GM12878 (cell line): ENCODE results near the gene PEX5. TPM values are rescaled to one million over a fixed set of nuclear protein-coding genes. Genes with fewer than 3 reads are reported as not detected.

Source experiments
- ATAC-seq: fragments of 200-7000 bp; cut with Tn5 transposase; 3 replicates; pipeline ENCODE4 v1.9.1; 2020; ENCODE audit warnings: mild to moderate bottlenecking, moderate library complexity
- BruUV-seq: library from RNA; stranded (reverse); fragments of 400-500 nt; replicated peaks from 2 replicates; lab custom pipeline; 2021; lab: Mats Ljungman, UMichigan
- CTCF ChIA-PET: fragments of 300-600 bp; sonication (Branson Sonifier 250); formaldehyde crosslinking; extraction: SDS; loops from one replicate; lab custom pipeline; 2021; ENCODE audit warnings: inconsistent platforms; lab: Yijun Ruan, JAX
- POLR2A ChIA-PET: fragments of 350-600 bp; formaldehyde crosslinking; extraction: SDS; loops from one replicate; lab custom pipeline; 2021; ENCODE audit warnings: inconsistent platforms; lab: Charles Lee
- RAD21 ChIA-PET: fragments of 300-600 bp; sonication (Branson Sonifier 250); formaldehyde crosslinking; loops from one replicate; lab custom pipeline; 2023; ENCODE audit warnings: antibody characterized with exemption; ENCODE audit not compliant: unreplicated experiment; lab: Charles Lee
- SMC1A ChIA-PET: fragments of 300-600 bp; sonication (Branson Sonifier 250); formaldehyde crosslinking; loops from one replicate; lab custom pipeline; 2023; ENCODE audit not compliant: unreplicated experiment, uncharacterized antibody; lab: Charles Lee
- DNase-seq: peaks from one replicate; pipeline ENCODE4 v3.0.0-alpha.2; 2011; ENCODE audit warnings: low read depth, low spot score
- FAIRE-seq: peaks from 3 replicates; lab custom pipeline; 2011; peaks lifted over from hg19 to GRCh38; lab: Jason Lieb, UNC
- H2AFZ ChIP-seq: 2 replicates; pipeline ENCODE4 v1.6.0; 2011; ENCODE audit warnings: low read depth, low read length, control low read depth; ENCODE audit not compliant: control insufficient read depth
- H3K27ac ChIP-seq: 2 replicates; pipeline ENCODE4 v1.5.1; 2011; ENCODE audit warnings: control low read depth; ENCODE audit not compliant: control insufficient read depth, insufficient read depth
- H3K27me3 ChIP-seq, 2 experiments: replicated peaks in 1 of 2; 2 replicates each; pipeline versions ENCODE4 v1.6.0 to v1.6.1; 2011; ENCODE audit warnings: low read length in 1 of 2; ENCODE audit not compliant: control insufficient read depth in 2 of 2, insufficient read depth in 2 of 2
- H3K36me3 ChIP-seq, 2 experiments: 2 replicates each; pipeline ENCODE4 v1.5.1; 2011; ENCODE audit warnings: low read length in 1 of 2; ENCODE audit not compliant: control insufficient read depth in 2 of 2, insufficient read depth in 2 of 2
- H3K4me1 ChIP-seq: 2 replicates; pipeline ENCODE4 v1.6.1; 2011; ENCODE audit warnings: mild to moderate bottlenecking, low read length, moderate library complexity, mixed read lengths; ENCODE audit not compliant: control insufficient read depth, insufficient read depth
- H3K4me2 ChIP-seq: 2 replicates; pipeline ENCODE4 v1.6.0; 2011; ENCODE audit warnings: control low read depth; ENCODE audit not compliant: control insufficient read depth, insufficient read depth
- H3K4me3 ChIP-seq: fragments of 200-600 bp; sonication (generic); 2 replicates; pipeline ENCODE4 v1.5.1; 2016
- H3K79me2 ChIP-seq: 2 replicates; pipeline ENCODE4 v1.6.0; 2011; ENCODE audit warnings: low read length; ENCODE audit not compliant: control insufficient read depth, insufficient read depth
- H3K9ac ChIP-seq: 2 replicates; pipeline ENCODE4 v1.8.0; 2011; ENCODE audit warnings: low read length, control low read depth, mixed read lengths; ENCODE audit not compliant: control insufficient read depth, insufficient read depth
- H3K9me3 ChIP-seq: replicated peaks from 3 replicates; pipeline ENCODE4 v1.5.1; 2011; ENCODE audit warnings: mild to moderate bottlenecking, low read length; ENCODE audit not compliant: control insufficient read depth, insufficient read depth
- H4K20me1 ChIP-seq: 2 replicates; pipeline ENCODE4 v1.6.0; 2011; ENCODE audit not compliant: control insufficient read depth, insufficient read depth
- CTCF ChIP-seq, 3 experiments: IDR thresholded peaks in 2 of 3; conservative IDR thresholded peaks in 1 of 3; 2 replicates each; pipeline ENCODE4 v1.5.1; 2011; ENCODE audit warnings: low read depth in 3 of 3, low read length in 3 of 3, mild to moderate bottlenecking in 3 of 3, control low read depth in 2 of 3, moderate library complexity in 2 of 3, inconsistent platforms in 1 of 3, mixed read lengths in 1 of 3; ENCODE audit not compliant: control insufficient read depth in 2 of 3, insufficient read depth in 1 of 3; ENCODE audit errors: extremely low read depth in 1 of 3
- CUX1 ChIP-seq: IDR thresholded peaks from 2 replicates; pipeline ENCODE4 v1.6.1; 2012; ENCODE audit warnings: improper control_type of control experiment, low read depth, low read length; ENCODE audit not compliant: insufficient replicate concordance
- ESRRA ChIP-seq: IDR thresholded peaks from 2 replicates; pipeline ENCODE4 v1.6.1; 2012; ENCODE audit warnings: mild to moderate bottlenecking, low read length, improper control_type of control experiment
- FOS ChIP-seq: IDR thresholded peaks from 3 replicates; pipeline ENCODE4 v1.6.1; 2011; ENCODE audit warnings: borderline replicate concordance; ENCODE audit not compliant: insufficient read length; ENCODE audit errors: extremely low read depth
- MLLT1 ChIP-seq: fragments of 450-650 bp; IDR thresholded peaks from 2 replicates; pipeline ENCODE4 v1.6.1; 2016; ENCODE audit warnings: mild to moderate bottlenecking
- NR2C2 ChIP-seq: IDR thresholded peaks from 2 replicates; pipeline ENCODE4 v1.6.1; 2011; ENCODE audit warnings: borderline replicate concordance, low read depth; ENCODE audit not compliant: control insufficient read depth, insufficient read length
- PBX3 ChIP-seq: IDR thresholded peaks from 2 replicates; pipeline ENCODE4 v1.6.1; 2011; ENCODE audit warnings: mild to moderate bottlenecking, low read depth, low read length, moderate library complexity; ENCODE audit not compliant: insufficient replicate concordance
- SMC3 ChIP-seq: IDR thresholded peaks from 2 replicates; pipeline ENCODE4 v1.6.1; 2011; ENCODE audit warnings: low read length, improper control_type of control experiment, borderline replicate concordance
- SUPT20H ChIP-seq: IDR thresholded peaks from 2 replicates; pipeline ENCODE4 v1.6.1; 2011; ENCODE audit warnings: low read depth, mild to moderate bottlenecking, low read length, moderate library complexity, borderline replicate concordance; ENCODE audit not compliant: control insufficient read depth
- WGBS: methylation state at CpG from one replicate; pipeline ENCODE4 v1.1.6; 2016; ENCODE audit warnings: low lambda C conversion rate; ENCODE audit not compliant: insufficient replicate concordance, insufficient coverage; ENCODE audit errors: missing lambda C conversion rate; 5-methylcytosine and 5-hydroxymethylcytosine counted together
- in situ Hi-C: fragments of 300-500 bp; cut with MboI; formaldehyde crosslinking; loops from 9 replicates; pipeline ENCODE4 v1.14.3; 2018; ENCODE audit warnings: mixed read lengths
- intact Hi-C: fragments of 100-400 bp; cut with micrococcal nuclease; formaldehyde crosslinking; loops from one replicate; pipeline ENCODE4 v1.14.2; 2022; ENCODE audit not compliant: unreplicated experiment
- polyA plus RNA-seq, 11 experiments: library from polyadenylated mRNA; depleted of rRNA in 4 of 11; unstranded in 6 of 11; stranded (reverse) in 5 of 11; fragments of >200 nt; fragmentation: Nextera tagmentation in 4 of 11; fragmentation: Illumina TruSeq in 1 of 11; extraction: Ambion mirVana in 4 of 11; extraction: Trizol in 1 of 11; gene quantifications; 1 replicate in 1 of 11; 2 replicates in 10 of 11; pipeline versions ENCODE4 v1.2.1 to v1.2.3, GENCODE V29; 2011 to 2016; ENCODE audit warnings: inconsistent platforms in 2 of 11, missing spikeins in 2 of 11, low read depth in 1 of 11
- total RNA-seq, 4 experiments: library from RNA; depleted of rRNA in 3 of 4; stranded (reverse); fragments of >200 nt in 3 of 4; fragmentation: Illumina TruSeq in 1 of 4; extraction: Trizol in 1 of 4; gene quantifications; 2 replicates each; pipeline versions ENCODE4 v1.2.1 to v1.2.3, GENCODE V29; 2013 to 2021

The PEX5 gene
- total and polyA plus RNA-seq, 10 of the 15 experiments (the other 5 are each of a cell fraction or from before 2014, with no cell fraction given), result 1.3 to 31.9 (median 13.1) TPM

- H3K27ac ChIP-seq, result no peak overlapping the region
- POLR2A ChIA-PET, result interaction anchor here (0.6 kb wide), 1 partner anchor 11 kb away, joined by 3 read pairs; no protein-coding TSS in a partner anchor
- peaks cover 0 to 15% of the 10 kb centered on the region in 2 experiments for H3K36me3 ChIP-seq
- H3K4me2 ChIP-seq, result no peak overlapping the region
- H3K9me3 ChIP-seq, result no peaks in the 10 kb centered on the region; the same call in 2 of the 3 replicates
- RAD21 ChIA-PET, result no interaction called here
- FAIRE-seq (no peak), ATAC-seq (peak; percentile 95), DNase-seq (no peak)
- no peaks in the 10 kb centered on the region for H3K27me3 ChIP-seq
- no peak overlapping the region for H3K4me3 ChIP-seq
- H2AFZ ChIP-seq, result no peak overlapping the region
- CTCF ChIA-PET, result interaction anchor here (0.6 to 6.1 kb wide), 10 partner anchors 11 to 324 kb away, joined by 3 to 44 read pairs (median 3); no protein-coding TSS in a partner anchor
- WGBS, result 76% methylated on average over 3 of the region's 5 CpGs
- no TSS peak for BruUV-seq
- H3K4me1 ChIP-seq, result no peaks in the 10 kb centered on the region
- no peak overlapping the region for H3K9ac ChIP-seq
- SMC1A ChIA-PET, result interaction anchor here (0.6 kb wide), 1 partner anchor 44 kb away, joined by 3 read pairs; no protein-coding TSS in a partner anchor
- no peaks in the 10 kb centered on the region; the same call in 1 of the 2 replicates for H4K20me1 ChIP-seq
- intact Hi-C loops, result loop anchor here (2.0 to 5.0 kb wide), 3 partner anchors 47 to 495 kb away; partner anchors contain the start of gene PEX5
- in situ Hi-C loops, result no loop called here
- H3K79me2 ChIP-seq, result no peaks in the 10 kb centered on the region
- TF ChIP-seq SMC3, result peak; percentile 39; the same call in 1 of the 2 replicates
- TF ChIP-seq FOS, result no peak
- no peak for TF ChIP-seq SUPT20H
- TF ChIP-seq ESRRA, result no peak
- TF ChIP-seq CUX1, result no peak
- no peak for TF ChIP-seq NR2C2
- peak; percentile 55 to 68 (median 59); a peak in 5 of 6 replicates for TF ChIP-seq CTCF (IDR thresholded peaks at IDR 0.05 in 2 of 3, conservative IDR thresholded peaks at IDR 0.05 in 1 of 3; ENCODE audit: control insufficient read depth in 2 of 3, extremely low read depth in 1 of 3, insufficient read depth in 1 of 3, low read depth in 3 of 3, low read length in 3 of 3)
- no peak for TF ChIP-seq PBX3
- TF ChIP-seq MLLT1, result no peak
Observed at GRCh38 chr12:7142056-7142644, 47.3 kb upstream of the PEX5 start.
